NCI-H2107 treated with DMSO at 0.1 percent for 48 hours (cell line): ENCODE results near the gene SECISBP2L.

Experiments
- DNase-seq: peaks from one replicate; lab custom pipeline; 2025; ENCODE audit not compliant: unreplicated experiment; lab: John Stamatoyannopoulos, UW

SECISBP2L gene

DNA sequence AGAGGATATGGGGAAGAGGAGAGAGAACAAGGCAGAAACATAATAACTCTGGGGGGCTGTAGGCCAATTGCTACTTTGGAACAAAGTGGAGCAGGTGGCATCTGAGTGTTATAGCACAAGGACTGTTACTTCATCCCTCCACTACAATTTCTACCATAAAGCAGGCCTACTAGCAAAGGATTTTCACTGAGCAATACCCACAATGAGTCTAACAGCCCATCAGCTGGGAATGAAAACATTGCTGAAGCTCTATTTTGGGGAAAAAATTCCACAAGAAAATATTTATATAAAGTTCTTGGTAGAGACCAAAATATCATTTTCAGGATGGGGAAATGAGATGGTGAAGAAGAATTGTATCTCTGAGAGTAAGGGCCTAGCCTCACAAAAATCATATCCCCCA, 78.9 kb downstream of the SECISBP2L start:
- DNase-seq, result no peak

GRCh38 chr15:48966595-48967301, 79.5 kb downstream of the SECISBP2L start:
- no peak for DNase-seq

GRCh38 chr15:48965972-48966371, 80.3 kb downstream of the SECISBP2L start:
- DNase-seq, result no peak

- DNase-seq, result no peak
Measured at GRCh38 chr15:48964898-48965297, 81.3 kb downstream of the SECISBP2L start.

GRCh38 chr15:48963524-48964113, 82.6 kb downstream of the SECISBP2L start, which contains the start of gene SHC4:
SHC4 (minus strand) TSS chr15:48963919; CDS start chr15:48963015, 904 bp downstream.
- DNase-seq, result peak; percentile 74

- DNase-seq, result no peak
Measured at GRCh38 chr15:48962662-48963523, 83.4 kb downstream of the SECISBP2L start.

GRCh38 chr15:48955967-48956366, 90.3 kb downstream of the SECISBP2L start:
- no peak for DNase-seq

DNA sequence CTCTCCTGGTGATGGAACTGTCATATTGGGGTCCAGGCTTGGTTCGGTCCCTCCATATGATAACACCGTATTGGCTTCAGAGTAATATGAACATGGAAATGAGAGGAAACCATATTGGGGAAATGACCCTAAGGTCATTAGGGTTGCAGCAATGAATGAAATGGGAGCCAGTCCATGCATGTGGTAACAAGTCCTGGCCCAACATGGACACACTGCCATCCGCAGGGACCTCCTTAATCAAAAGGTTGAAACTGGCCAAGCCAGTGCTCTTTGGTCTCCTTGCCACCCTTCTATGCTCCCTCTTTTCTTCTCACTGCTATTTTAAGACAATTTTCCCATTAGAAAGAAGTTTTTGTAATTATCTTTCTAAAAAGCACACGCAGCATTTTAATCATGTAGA, 90.9 kb downstream of the SECISBP2L start:
- no peak for DNase-seq

- DNase-seq, result no peak
Measured at GRCh38 chr15:48954538-48954937, 91.7 kb downstream of the SECISBP2L start.

- DNase-seq, result no peak
Measured at GRCh38 chr15:48946840-48947187, 99.4 kb downstream of the SECISBP2L start.

GRCh38 chr15:48946074-48946839, 100.0 kb downstream of the SECISBP2L start:
- no peak for DNase-seq

- no peak for DNase-seq
Measured at GRCh38 chr15:48945386-48945785, 100.9 kb downstream of the SECISBP2L start.

GRCh38 chr15:48941904-48942303, 104.3 kb downstream of the SECISBP2L start:
- no peak for DNase-seq

DNA sequence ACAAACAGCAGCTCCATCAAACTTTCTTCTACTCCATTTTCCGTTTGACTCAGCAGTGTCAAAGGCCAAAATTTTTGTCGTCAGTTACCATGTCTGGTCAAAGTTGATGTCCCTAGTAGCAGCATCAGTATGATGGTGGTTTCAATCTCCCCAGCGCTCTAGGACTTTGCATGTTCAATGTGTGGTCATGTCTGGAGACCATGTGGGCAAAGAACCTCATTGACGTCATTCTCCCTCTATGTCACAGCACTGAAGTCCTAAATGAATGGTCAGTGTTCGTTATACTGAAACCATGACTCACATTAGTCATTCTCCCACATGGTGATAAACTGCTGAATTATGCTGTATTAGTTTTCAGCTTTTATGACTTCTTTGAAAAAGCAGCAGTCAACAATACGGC, 105.7 kb downstream of the SECISBP2L start:
- DNase-seq, result no peak

DNA sequence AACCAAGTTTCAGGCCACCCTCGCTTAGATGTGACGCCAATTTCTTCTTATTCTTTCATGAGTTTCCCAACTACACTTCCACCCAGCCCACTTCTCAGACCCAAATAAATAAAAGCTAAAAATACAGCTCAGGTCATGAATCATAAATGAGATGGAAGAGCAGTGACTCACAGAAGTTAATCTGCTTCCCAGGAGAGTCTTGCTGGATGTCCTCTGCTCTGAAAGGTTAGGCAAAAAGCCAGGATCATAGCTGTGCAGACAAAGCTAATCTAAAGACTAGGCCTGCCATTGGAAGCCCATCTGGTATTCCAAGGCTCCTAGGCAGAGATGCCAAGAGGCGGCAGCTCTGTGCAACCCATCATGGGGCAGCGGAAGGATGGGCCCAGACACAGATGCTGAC, 106.6 kb downstream of the SECISBP2L start:
- no peak for DNase-seq
